GM13976 (cell line): ENCODE data around the gene ZMIZ1.

ENCODE experiments used
- DNase-seq: peaks from one replicate; pipeline ENCODE4 v3.0.0; 2012; ENCODE audit warnings: low spot score
- in situ Hi-C: fragments of 300-500 bp; cut with MboI; formaldehyde crosslinking; loops from one replicate; pipeline ENCODE4 v1.12.0; 2022; ENCODE audit warnings: low sequenced_read_pairs, mixed read lengths, inconsistent platforms; ENCODE audit not compliant: unreplicated experiment
- TF ChIP-seq, protein P1 (sequence below): IDR thresholded peaks from 2 replicates; pipeline ENCODE4 v1.5.1; 2012; ENCODE audit warnings: borderline replicate concordance, mild to moderate bottlenecking; ENCODE audit not compliant: insufficient read depth; ENCODE audit errors: extremely low read depth, missing control alignments, control extremely low read depth

The ZMIZ1 gene, protein sequence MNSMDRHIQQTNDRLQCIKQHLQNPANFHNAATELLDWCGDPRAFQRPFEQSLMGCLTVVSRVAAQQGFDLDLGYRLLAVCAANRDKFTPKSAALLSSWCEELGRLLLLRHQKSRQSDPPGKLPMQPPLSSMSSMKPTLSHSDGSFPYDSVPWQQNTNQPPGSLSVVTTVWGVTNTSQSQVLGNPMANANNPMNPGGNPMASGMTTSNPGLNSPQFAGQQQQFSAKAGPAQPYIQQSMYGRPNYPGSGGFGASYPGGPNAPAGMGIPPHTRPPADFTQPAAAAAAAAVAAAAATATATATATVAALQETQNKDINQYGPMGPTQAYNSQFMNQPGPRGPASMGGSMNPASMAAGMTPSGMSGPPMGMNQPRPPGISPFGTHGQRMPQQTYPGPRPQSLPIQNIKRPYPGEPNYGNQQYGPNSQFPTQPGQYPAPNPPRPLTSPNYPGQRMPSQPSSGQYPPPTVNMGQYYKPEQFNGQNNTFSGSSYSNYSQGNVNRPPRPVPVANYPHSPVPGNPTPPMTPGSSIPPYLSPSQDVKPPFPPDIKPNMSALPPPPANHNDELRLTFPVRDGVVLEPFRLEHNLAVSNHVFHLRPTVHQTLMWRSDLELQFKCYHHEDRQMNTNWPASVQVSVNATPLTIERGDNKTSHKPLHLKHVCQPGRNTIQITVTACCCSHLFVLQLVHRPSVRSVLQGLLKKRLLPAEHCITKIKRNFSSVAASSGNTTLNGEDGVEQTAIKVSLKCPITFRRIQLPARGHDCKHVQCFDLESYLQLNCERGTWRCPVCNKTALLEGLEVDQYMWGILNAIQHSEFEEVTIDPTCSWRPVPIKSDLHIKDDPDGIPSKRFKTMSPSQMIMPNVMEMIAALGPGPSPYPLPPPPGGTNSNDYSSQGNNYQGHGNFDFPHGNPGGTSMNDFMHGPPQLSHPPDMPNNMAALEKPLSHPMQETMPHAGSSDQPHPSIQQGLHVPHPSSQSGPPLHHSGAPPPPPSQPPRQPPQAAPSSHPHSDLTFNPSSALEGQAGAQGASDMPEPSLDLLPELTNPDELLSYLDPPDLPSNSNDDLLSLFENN

DNA sequence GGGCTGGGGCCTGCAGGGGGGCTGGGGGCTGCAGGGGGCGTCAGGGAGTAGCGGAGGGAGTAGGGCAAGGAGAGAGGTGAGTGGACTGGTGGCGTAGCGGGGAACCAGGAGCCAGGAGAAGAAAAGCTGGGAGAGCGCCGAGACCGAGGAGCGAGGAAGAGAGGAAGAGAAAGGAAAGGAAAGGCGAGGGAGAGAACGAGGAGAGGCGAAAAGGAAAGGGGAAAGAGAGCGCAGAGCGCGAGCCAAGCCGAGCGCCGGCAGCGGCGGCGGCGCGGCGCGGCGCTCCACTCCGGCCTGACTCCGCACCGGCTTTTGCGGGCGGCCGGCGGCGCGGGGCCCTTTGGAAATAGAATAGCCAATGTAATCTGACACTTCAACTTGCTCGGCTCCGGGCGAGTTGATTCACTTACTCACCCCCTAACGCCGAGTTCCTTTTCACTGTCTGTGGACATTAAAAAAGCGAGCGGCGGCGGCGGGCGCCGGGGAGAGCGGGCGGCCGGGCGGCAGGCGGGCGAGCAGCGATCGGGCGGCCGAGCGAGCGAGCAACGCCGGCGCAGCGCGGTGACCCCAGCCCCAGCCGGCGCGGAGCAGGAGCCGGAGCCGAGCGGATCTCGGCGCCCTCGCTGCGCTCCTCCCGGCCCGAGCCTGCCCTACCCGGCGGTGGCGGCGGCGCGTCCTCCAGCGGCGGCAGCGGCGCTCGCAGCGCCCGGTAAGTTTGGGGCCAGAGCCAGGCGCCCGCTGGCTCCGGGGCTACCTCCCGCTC, at the start of gene ZMIZ1:
Gene ZMIZ1, plus strand, starts transcription at position 405 of the 763 bp plus-strand sequence. CDS start 132,667 bp downstream, outside the sequence.
- TF ChIP-seq, protein P1, sequence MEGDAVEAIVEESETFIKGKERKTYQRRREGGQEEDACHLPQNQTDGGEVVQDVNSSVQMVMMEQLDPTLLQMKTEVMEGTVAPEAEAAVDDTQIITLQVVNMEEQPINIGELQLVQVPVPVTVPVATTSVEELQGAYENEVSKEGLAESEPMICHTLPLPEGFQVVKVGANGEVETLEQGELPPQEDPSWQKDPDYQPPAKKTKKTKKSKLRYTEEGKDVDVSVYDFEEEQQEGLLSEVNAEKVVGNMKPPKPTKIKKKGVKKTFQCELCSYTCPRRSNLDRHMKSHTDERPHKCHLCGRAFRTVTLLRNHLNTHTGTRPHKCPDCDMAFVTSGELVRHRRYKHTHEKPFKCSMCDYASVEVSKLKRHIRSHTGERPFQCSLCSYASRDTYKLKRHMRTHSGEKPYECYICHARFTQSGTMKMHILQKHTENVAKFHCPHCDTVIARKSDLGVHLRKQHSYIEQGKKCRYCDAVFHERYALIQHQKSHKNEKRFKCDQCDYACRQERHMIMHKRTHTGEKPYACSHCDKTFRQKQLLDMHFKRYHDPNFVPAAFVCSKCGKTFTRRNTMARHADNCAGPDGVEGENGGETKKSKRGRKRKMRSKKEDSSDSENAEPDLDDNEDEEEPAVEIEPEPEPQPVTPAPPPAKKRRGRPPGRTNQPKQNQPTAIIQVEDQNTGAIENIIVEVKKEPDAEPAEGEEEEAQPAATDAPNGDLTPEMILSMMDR, result peak; percentile 43
- in situ Hi-C loops, result no loop called here
- DNase-seq, result peak; percentile 91

DNA sequence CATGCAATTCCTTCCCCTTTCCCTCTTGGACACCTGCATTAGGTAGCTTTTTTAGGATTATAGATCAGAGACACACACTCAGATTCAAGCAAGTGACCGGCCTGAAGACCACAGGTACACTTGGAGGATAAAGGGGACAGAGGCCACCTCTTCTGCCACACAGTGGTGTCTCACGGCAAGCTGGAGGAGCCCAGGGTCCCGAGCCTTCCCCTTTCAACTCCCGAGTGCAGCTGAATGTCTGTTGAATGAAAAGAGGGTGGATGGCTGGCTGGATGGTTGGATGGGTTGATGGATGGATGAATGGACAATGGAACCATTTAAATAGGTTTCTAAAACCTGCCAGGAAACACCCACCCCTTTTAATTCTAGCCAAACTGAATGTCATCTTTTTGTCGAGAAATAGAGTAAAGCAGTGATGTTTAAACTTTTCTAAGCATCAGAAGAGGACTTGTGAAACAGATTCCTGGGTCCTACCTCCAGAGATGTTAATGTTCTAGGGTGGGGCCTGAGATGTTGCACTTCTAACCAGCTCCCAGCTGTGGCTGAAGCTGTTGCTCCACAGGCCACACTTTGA, 49.2 kb upstream of the ZMIZ1 start:
- in situ Hi-C loops, result no loop called here
- no peak for DNase-seq
- TF ChIP-seq, protein P1, result no peak

DNA sequence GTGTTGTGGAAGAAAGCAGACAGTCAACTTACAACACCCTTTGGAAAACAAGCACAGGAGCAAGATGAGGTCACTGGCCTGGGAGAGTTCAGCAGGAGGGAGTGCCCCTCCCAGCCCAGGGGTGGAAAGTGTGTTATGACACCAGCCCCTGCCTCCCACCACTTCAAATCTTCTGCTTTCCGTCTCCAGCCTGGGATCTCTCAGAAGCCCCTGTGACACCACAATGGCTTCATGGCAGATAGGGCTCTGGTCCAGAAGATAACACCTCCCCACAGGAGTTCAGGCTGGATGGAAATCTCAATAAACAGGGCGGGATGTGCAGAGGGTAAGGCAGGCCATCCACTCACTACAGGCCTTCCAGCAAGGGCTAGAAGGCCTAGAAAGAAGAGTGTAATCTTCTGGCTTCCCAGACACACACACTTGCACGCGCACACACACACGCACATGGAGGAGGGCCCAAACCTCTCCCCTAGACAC, 48.7 kb upstream of the ZMIZ1 start:
- DNase-seq, result no peak
- in situ Hi-C loops, result no loop called here
- TF ChIP-seq, protein P1, result no peak

DNA sequence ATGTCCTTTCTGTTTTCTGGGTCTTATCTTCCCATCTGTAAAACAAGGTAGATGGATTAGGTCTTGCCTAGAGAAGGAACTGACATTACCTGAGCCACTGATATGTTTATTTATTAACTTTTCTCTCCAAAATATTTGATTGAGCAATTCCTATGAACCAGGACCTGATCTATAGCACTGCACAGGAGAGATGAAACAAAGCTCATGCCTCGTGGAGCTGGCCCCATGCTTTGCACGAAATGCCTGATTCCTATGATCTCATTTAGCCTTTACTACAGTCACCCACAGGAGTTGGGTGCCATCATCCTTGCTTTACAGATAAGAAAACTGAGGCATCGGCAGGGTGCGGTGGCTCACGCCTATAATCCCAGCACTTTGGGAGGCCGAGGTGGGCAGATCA, 48.2 kb upstream of the ZMIZ1 start:
- in situ Hi-C loops, result no loop called here

DNA sequence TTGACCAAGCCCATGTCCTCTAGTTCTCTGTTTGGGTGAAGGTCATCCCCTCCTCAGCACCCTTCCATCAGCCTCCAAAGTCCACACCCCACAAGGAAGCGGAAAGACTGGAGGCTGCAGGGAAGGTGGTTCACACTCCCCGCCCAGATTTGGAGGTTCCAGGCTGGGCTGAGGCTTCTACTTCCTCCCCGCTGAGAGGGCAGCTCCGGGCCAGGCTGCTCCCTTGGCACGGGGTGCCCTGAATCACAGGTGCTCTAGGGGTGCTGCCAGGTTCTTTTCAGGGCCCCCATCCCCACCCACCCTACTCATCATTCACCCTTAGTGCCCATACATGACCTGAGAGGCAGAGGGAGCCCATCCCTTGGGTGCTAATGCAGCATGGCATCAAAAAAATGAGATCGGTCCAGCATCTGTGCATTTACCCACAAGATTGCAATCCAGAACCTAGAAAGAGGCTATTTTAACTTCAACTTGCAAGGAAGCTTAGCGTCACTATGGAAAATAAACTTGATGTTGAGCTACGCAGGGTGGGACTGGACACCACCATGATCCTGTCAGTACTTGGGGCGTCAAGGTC, 47.3 kb upstream of the ZMIZ1 start:
- DNase-seq, result no peak
- TF ChIP-seq, protein P1, result no peak
- in situ Hi-C loops, result no loop called here

More for the DNA sequence above, 48.2 kb upstream of the ZMIZ1 start:
- no peak for DNase-seq
- TF ChIP-seq, protein P1, result no peak
